ENCODE data around the gene OS9. TPM values are rescaled to one million over a fixed set of nuclear protein-coding genes. Genes with fewer than 3 reads are reported as not detected.

Gene OS9
- total RNA-seq, 6 donors from 2014 or later: 171 to 305 (median 278) TPM

DNA sequence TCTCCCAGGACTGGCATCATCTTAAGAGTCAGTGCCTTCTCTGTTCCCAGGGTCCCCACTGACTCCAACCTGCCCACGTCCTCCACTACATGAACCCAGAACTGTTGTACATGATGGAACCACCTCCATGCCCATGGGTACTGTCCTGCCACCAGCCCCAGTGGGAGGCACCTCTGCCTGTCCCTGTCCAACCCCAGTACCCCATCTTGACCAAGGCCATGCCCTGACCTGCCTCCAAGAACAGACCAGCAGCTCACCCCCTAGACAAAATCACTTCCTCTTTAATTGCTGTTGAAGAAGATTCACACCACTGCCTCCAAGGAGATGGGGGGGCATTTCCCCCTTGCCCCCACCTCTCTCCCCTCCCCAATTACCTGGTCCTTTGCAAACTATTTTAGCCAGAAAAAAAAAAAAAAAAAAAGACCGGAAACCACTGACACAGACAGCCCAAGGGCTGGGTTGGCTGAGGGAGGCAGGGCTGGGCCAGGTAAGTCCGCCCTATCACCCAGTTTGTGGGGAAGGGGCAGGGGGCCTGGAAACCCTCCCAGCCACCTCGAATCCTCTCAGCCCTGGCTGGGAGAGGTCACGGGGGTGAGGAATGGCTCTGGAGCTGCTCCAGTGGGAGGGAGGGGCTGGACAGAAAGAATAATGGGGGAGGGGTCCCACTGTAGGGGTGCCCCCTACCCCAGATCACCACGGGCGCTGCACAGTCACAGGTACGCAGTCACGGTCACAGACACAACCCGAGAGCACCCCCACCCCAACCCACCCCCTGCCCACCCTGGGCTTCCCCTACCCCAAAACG is 31.2 kb downstream of the OS9 start:
- no peak for DNase-seq
- H3K36me3 ChIP-seq: peaks cover 0 to 34% (median 22%) of the 10 kb centered on the region in 4 donors

GRCh38 chr12:57725851-57726150 is 31.9 kb downstream of the OS9 start:
- Histone ChIP-seq H3K36me3 (peaks cover 0 to 28% (median 16%) of the 10 kb centered on the region in 4 donors), H3K27ac (peak overlapping the region in 2 of 4 donors; percentile 72 to 80), H3K4me3 (peak overlapping the region in 3 of 4 donors; percentile 67 to 89 (median 73)), H3K4me1 (peaks cover 7 to 24% (median 15%) of the 10 kb centered on the region in 4 donors), H3K27me3 (no peaks in the 10 kb centered on the region), H3K9me3 (no peaks in the 10 kb centered on the region)
- DNase-seq (no peak), ATAC-seq (ENCODE audit: low FRiP score in 2 of 2) (no peak)
- WGBS, 2 donors: 20 to 60% methylated on average over 7 of the region's 10 CpGs
- TF ChIP-seq POLR2AphosphoS5 (IDR thresholded peaks at IDR 0.05) (no peak), POLR2A (IDR thresholded peaks at IDR 0.05) (no peak), EP300 (IDR thresholded peaks at IDR 0.05) (no peak), CTCF (IDR thresholded peaks at IDR 0.05) (no peak)

More for the DNA sequence above, 31.2 kb downstream of the OS9 start:
- no peak overlapping the region for H3K4me3 ChIP-seq
- H3K4me1 ChIP-seq: peaks cover 7 to 24% (median 15%) of the 10 kb centered on the region in 4 donors
- H3K9me3 ChIP-seq: no peaks in the 10 kb centered on the region
- H3K27ac ChIP-seq: no peak overlapping the region
- 71 to 72% methylated on average over 7 to 9 of the region's 11 CpGs for WGBS, 2 donors
- no peak for TF ChIP-seq POLR2A (IDR thresholded peaks at IDR 0.05)
- TF ChIP-seq POLR2AphosphoS5 (IDR thresholded peaks at IDR 0.05): no peak
- no peak for TF ChIP-seq EP300 (IDR thresholded peaks at IDR 0.05)
- no peak for TF ChIP-seq CTCF (IDR thresholded peaks at IDR 0.05)
- no peak for ATAC-seq (ENCODE audit: low FRiP score in 2 of 2)
- H3K27me3 ChIP-seq: no peaks in the 10 kb centered on the region

DNA sequence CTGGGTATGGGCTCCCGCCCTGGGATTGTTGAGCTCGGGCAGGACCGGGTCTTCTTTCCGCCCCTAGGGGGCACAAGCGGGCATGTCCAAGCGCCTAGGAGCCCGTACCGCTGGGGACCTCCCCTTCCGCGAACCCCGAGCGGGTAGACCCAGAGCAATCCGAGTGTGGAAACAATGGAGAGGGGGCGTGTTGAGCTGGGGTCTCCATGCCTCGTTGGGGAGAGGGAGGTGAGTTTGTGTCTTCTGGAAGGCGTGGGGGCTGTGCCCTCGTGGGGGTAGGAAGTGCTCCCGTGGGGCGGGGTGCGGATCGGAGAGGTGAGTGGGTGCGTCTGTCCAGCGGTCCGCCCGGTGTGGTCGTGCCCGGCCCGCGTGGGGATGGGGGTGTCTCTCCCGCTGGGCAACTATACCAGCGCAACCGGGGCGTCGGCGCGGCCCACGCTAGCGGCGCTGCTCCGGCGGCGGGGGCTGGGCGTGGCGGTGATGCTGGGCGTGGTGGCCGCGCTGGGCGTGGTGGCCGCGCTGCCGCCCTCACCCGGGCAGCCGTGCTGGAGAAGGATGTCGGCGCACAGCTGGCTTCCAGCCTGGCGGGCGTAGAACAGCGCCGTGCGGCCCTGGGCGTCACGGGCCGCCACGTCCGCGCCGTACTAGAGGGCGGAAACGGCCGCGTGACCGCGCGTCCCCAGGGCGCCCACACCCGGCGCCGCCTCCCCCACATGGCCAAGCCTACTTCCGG is 32.4 kb downstream of the OS9 start:
- Histone ChIP-seq H3K9me3 (no peaks in the 10 kb centered on the region), H3K27ac (peak overlapping the region; percentile 60 to 80 (median 72)), H3K4me1 (peaks cover 7 to 24% (median 15%) of the 10 kb centered on the region in 4 donors), H3K36me3 (peaks cover 0 to 24% (median 12%) of the 10 kb centered on the region in 4 donors), H3K4me3 (peak overlapping the region; percentile 62 to 89 (median 70)), H3K27me3 (no peaks in the 10 kb centered on the region)
- 41 to 46% methylated on average over 22 to 61 of the region's 79 CpGs for WGBS, 2 donors
- ATAC-seq (ENCODE audit: low FRiP score in 2 of 2): peak; percentile 76 to 83
- DNase-seq: peak; percentile 75 to 93
- no peak for TF ChIP-seq POLR2A (IDR thresholded peaks at IDR 0.05)
- TF ChIP-seq CTCF (IDR thresholded peaks at IDR 0.05): peak; percentile 58 to 77 (median 70)
- TF ChIP-seq EP300 (IDR thresholded peaks at IDR 0.05): no peak

- peak; percentile 1 to 35 for ATAC-seq (ENCODE audit: low FRiP score in 2 of 2)
- Histone ChIP-seq H3K27me3 (no peaks in the 10 kb centered on the region), H3K4me3 (peak overlapping the region; percentile 62 to 89 (median 70)), H3K9me3 (no peaks in the 10 kb centered on the region), H3K27ac (peak overlapping the region; percentile 60 to 80 (median 68)), H3K36me3 (peaks cover 0 to 18% (median 8%) of the 10 kb centered on the region in 4 donors), H3K4me1 (peaks cover 7 to 24% (median 15%) of the 10 kb centered on the region in 4 donors)
- 66 to 70% methylated on average over 37 to 66 of the region's 76 CpGs for WGBS, 2 donors
- DNase-seq: peak in 1 of 2 donors; percentile 88
- TF ChIP-seq EP300 (IDR thresholded peaks at IDR 0.05) (no peak), CTCF (IDR thresholded peaks at IDR 0.05) (peak in 5 of 6 experiments; percentile 14 to 60 (median 35))
Observed at GRCh38 chr12:57726884-57727757, 33.2 kb downstream of the OS9 start.
